Adrenal gland (tissue), 12 donors: ENCODE measurements around the gene PRDM15. TPM values are rescaled to one million over a fixed set of nuclear protein-coding genes. Genes with fewer than 3 reads are reported as not detected.

Source experiments
- DNase-seq, 7 donors: peaks; one replicate each; pipeline ENCODE4 v3.0.0-alpha.2; 2019 to 2020
- H3K27ac ChIP-seq, 5 donors: fragments of 200-600 bp; sonication (generic) in 4 of 5; 1 replicate in 3 of 5; 2 replicates in 2 of 5; pipeline versions ENCODE4 v1.5.1 to v1.8.0; 2016 to 2020; ENCODE audit warnings: mild to moderate bottlenecking in 1 of 5
- H3K27me3 ChIP-seq: fragments of 200-600 bp; 2 replicates; pipeline ENCODE4 v1.8.0; 2021
- H3K36me3 ChIP-seq, 2 donors: fragments of 200-600 bp; replicated peaks in 1 of 2; 1 replicate in 1 of 2; 2 replicates in 1 of 2; pipeline versions ENCODE4 v1.5.1 to v1.8.0; 2018 to 2022
- H3K4me1 ChIP-seq, 2 donors: fragments of 200-600 bp; replicated peaks in 1 of 2; 1 replicate in 1 of 2; 2 replicates in 1 of 2; pipeline versions ENCODE4 v1.5.1 to v1.8.0; 2018 to 2021
- H3K4me3 ChIP-seq, 4 donors: fragments of 200-600 bp; sonication (generic) in 3 of 4; one replicate each; pipeline ENCODE4 v1.5.1; 2016 to 2018
- H3K9me3 ChIP-seq, 3 donors: fragments of 200-600 bp; sonication (generic) in 1 of 3; replicated peaks in 1 of 3; 1 replicate in 2 of 3; 2 replicates in 1 of 3; pipeline versions ENCODE4 v1.5.1 to v1.8.0; 2016 to 2021
- POLR2A ChIP-seq, 2 donors: fragments of 450-650 bp; IDR thresholded peaks; one replicate each; pipeline ENCODE4 v1.6.1; 2017; ENCODE audit warnings: antibody characterized with exemption in 2 of 2, mild to moderate bottlenecking in 2 of 2, moderate library complexity in 1 of 2
- WGBS, 4 donors: extraction: QIAGEN DNeasy Blood & Tissue Kit in 2 of 4; methylation state at CpG; one replicate each; pipeline versions ENCODE4 v1.1.5 to v1.1.7; 2013 to 2017; 5-methylcytosine and 5-hydroxymethylcytosine counted together
- intact Hi-C, 2 donors: fragments of 100-400 bp; cut with DNase I; formaldehyde crosslinking; loops; one replicate each; pipeline versions ENCODE4 v1.14.1 to v1.15.0; 2022 to 2023
- polyA plus RNA-seq, 3 donors: library from polyadenylated mRNA; stranded (reverse); fragments of 200-250 nt in 2 of 3; fragments of 350-450 nt in 1 of 3; fragmentation: Illumina TruSeq in 1 of 3; extraction: RNeasy Lipid Tissue Mini Kit (QIAGEN cat#74804) in 1 of 3; gene quantifications; one replicate each; pipeline ENCODE4 v1.2.3, GENCODE V29; 2013 to 2014
- small RNA-seq, 2 donors: library from RNA; depleted of rRNA; stranded (forward); fragments of <200 nt; gene quantifications; one replicate each; pipeline ENCODE3, GENCODE V24; 2016
- total RNA-seq, 9 donors: library from RNA; depleted of rRNA in 4 of 9; stranded (reverse); fragments of >200 nt in 4 of 9; fragments of 120-200 nt in 1 of 9; fragmentation: NEBNext Ultra II Directional in 1 of 9; extraction: Animal tissue kit (Norgen Biotek cat#: 25700) in 1 of 9; gene quantifications; one replicate each; pipeline versions ENCODE4 v1.1.0 to v1.2.4, GENCODE V29; 2013 to 2023
- TF ChIP-seq, protein P1 (sequence below), 6 experiments: fragments of 450-650 bp in 4 of 6; fragments of 200-600 bp in 2 of 6; sonication (generic) in 1 of 6; IDR thresholded peaks; 1 replicate in 5 of 6; 2 replicates in 1 of 6; pipeline versions ENCODE4 v1.5.1 to v1.8.0; 2016 to 2021; ENCODE audit warnings: antibody characterized with exemption in 6 of 6, mild to moderate bottlenecking in 2 of 6, moderate library complexity in 1 of 6
- donor health status: healthy with polysubstance abuse.
- donor health status: Bipolar disorder and iron deficiency.
- donor health status: DM: yes; HTN: yes; CAD: no.
- donor health status: DM: no; HTN: no; CAD: no.
- donor health status: DM: no; HTN: no; CAD: no.
- donor health status: DM: yes; HTN: yes; CAD: no.

The PRDM15 gene
- total and polyA plus RNA-seq, 12 donors: 2.9 to 6.7 (median 4.0) TPM

DNA sequence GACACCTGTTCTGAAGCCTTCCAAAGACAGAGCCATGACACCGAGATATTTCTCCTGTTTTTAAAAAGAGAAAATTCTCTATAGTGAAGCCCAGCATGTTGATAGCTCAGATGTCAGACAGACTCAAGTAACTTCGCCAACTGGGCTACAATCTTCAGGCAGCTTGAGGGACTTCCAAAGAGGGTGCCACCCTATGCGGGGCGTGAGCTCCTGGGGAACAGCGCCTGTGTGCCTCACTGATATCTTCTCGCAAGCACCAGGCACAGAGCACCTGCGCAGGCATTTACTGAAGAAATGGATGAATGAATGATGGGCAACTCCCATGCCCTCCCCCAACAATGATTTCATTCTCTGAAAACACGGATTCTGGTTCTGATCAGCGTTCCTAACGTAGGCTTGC, 129.9 kb downstream of the PRDM15 start:
- no peak for DNase-seq
- H3K4me1 ChIP-seq: no peaks in the 10 kb centered on the region
- H3K36me3 ChIP-seq: no peaks in the 10 kb centered on the region
- no peak overlapping the region for H3K4me3 ChIP-seq
- no peaks in the 10 kb centered on the region for H3K27me3 ChIP-seq
- WGBS, 4 donors: 83 to 90% (median 86%) methylated on average over 10 of the region's 10 CpGs
- no peak for TF ChIP-seq POLR2A (IDR thresholded peaks at IDR 0.05)
- TF ChIP-seq, protein P1, sequence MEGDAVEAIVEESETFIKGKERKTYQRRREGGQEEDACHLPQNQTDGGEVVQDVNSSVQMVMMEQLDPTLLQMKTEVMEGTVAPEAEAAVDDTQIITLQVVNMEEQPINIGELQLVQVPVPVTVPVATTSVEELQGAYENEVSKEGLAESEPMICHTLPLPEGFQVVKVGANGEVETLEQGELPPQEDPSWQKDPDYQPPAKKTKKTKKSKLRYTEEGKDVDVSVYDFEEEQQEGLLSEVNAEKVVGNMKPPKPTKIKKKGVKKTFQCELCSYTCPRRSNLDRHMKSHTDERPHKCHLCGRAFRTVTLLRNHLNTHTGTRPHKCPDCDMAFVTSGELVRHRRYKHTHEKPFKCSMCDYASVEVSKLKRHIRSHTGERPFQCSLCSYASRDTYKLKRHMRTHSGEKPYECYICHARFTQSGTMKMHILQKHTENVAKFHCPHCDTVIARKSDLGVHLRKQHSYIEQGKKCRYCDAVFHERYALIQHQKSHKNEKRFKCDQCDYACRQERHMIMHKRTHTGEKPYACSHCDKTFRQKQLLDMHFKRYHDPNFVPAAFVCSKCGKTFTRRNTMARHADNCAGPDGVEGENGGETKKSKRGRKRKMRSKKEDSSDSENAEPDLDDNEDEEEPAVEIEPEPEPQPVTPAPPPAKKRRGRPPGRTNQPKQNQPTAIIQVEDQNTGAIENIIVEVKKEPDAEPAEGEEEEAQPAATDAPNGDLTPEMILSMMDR (IDR thresholded peaks at IDR 0.05): no peak
- intact Hi-C loops: no loop called here
- no peaks in the 10 kb centered on the region for H3K9me3 ChIP-seq
- H3K27ac ChIP-seq: no peak overlapping the region

Small RNAs within 50 kb of the gene (small RNA-seq; reads per million reads assigned to genes)
- gene RF00334: 0 reads per million in 2 donors

Other genes starting within 250 kb of the PRDM15 start
- gene RIPK4, start 112.3 kb downstream of the PRDM15 start, total RNA-seq: under 1 TPM in 4 of 9 donors, not detected in 5; 0.07 to 0.18 (median 0.15) TPM
- gene RIPK4, start 112.3 kb downstream of the PRDM15 start, polyA plus RNA-seq: under 1 TPM; 0.04 to 0.16 (median 0.07) TPM
- gene C2CD2, start 74.7 kb upstream of the PRDM15 start, total RNA-seq: 100 to 1,000 TPM; 178 to 439 (median 297) TPM
- gene C2CD2, start 74.7 kb upstream of the PRDM15 start, polyA plus RNA-seq: 100 to 1,000 TPM; 175 to 284 (median 180) TPM
- gene ZBTB21, start 131.0 kb upstream of the PRDM15 start, total RNA-seq: 10 to 100 TPM in 8 of 9 donors, 1 to 10 TPM in 1; 9.5 to 39.1 (median 14.6) TPM
- 10 to 100 TPM in 1 of 3 donors, 1 to 10 TPM in 2; 6.8 to 10.2 (median 7.6) TPM for gene ZBTB21, start 131.0 kb upstream of the PRDM15 start, polyA plus RNA-seq
- under 1 TPM in 2 of 9 donors, not detected in 7; 0.10 to 0.17 TPM for gene UMODL1, start 192.0 kb upstream of the PRDM15 start, total RNA-seq
- gene UMODL1, start 192.0 kb upstream of the PRDM15 start, polyA plus RNA-seq: under 1 TPM in 1 of 3 donors, not detected in 2; 0.79 TPM